Loucy (cell line): Measurements from ENCODE around the gene ANOS1.

Source experiments
- H2AFZ ChIP-seq: fragments of 200-600 bp; sonication (generic); 2 replicates; pipeline ENCODE4 v1.6.0; 2016; ENCODE audit warnings: antibody characterized with exemption, mild to moderate bottlenecking, low read length, moderate library complexity
- H3F3A ChIP-seq: fragments of 200-600 bp; 2 replicates; pipeline ENCODE4 v1.6.0; 2016; ENCODE audit warnings: antibody characterized with exemption, low read depth, mild to moderate bottlenecking
- H3K27me3 ChIP-seq: fragments of 200-600 bp; sonication (generic); 2 replicates; pipeline ENCODE4 v1.6.1; 2014; ENCODE audit warnings: low read length, mild to moderate bottlenecking; ENCODE audit not compliant: insufficient read depth, poor library complexity, severe bottlenecking
- H3K36me3 ChIP-seq: fragments of 200-600 bp; sonication (generic); 2 replicates; pipeline ENCODE4 v1.6.1; 2016; ENCODE audit warnings: low read length; ENCODE audit not compliant: insufficient read depth
- H3K4me1 ChIP-seq: fragments of 200-600 bp; sonication (generic); 2 replicates; pipeline ENCODE4 v1.5.1; 2014; ENCODE audit warnings: low read length, mild to moderate bottlenecking; ENCODE audit not compliant: insufficient read depth, poor library complexity, severe bottlenecking
- H3K4me2 ChIP-seq: fragments of 200-600 bp; sonication (generic); 2 replicates; pipeline ENCODE4 v1.6.0; 2014; ENCODE audit warnings: antibody characterized with exemption, low read length, low read depth, mild to moderate bottlenecking; ENCODE audit not compliant: poor library complexity, severe bottlenecking
- H3K4me3 ChIP-seq: fragments of 200-600 bp; sonication (generic); 2 replicates; pipeline ENCODE4 v1.5.1; 2014; ENCODE audit warnings: low read length, mild to moderate bottlenecking, mixed read lengths; ENCODE audit not compliant: poor library complexity, severe bottlenecking
- H3K79me2 ChIP-seq: fragments of 200-600 bp; sonication (generic); 2 replicates; pipeline ENCODE4 v1.6.1; 2014; ENCODE audit warnings: low read length; ENCODE audit not compliant: insufficient read depth
- H3K9ac ChIP-seq: fragments of 200-600 bp; sonication (generic); 2 replicates; pipeline ENCODE4 v1.6.0; 2014; ENCODE audit warnings: mild to moderate bottlenecking, low read depth, low read length, moderate library complexity; ENCODE audit not compliant: poor library complexity, severe bottlenecking
- H3K9me2 ChIP-seq: fragments of 200-600 bp; sonication (generic); replicated peaks from 2 replicates; pipeline ENCODE4 v1.6.1; 2016; ENCODE audit warnings: low read depth, low read length, mixed read lengths
- H3K9me3 ChIP-seq: fragments of 200-600 bp; sonication (generic); 2 replicates; pipeline ENCODE4 v1.6.1; 2014; ENCODE audit warnings: mild to moderate bottlenecking, antibody characterized with exemption, low read length, low read depth; ENCODE audit not compliant: insufficient read depth
- H4K20me1 ChIP-seq: fragments of 200-600 bp; sonication (generic); 2 replicates; pipeline ENCODE4 v1.6.0; 2014; ENCODE audit warnings: antibody characterized with exemption, low read length, mild to moderate bottlenecking; ENCODE audit not compliant: insufficient read depth, poor library complexity, severe bottlenecking
- CTCF ChIP-seq: fragments of 200-600 bp; sonication (generic); conservative IDR thresholded peaks from 2 replicates; pipeline ENCODE4 v1.5.1; 2014; ENCODE audit warnings: mild to moderate bottlenecking, antibody characterized with exemption, low read length
- EZH2phosphoT487 ChIP-seq: fragments of 200-600 bp; IDR thresholded peaks from 2 replicates; pipeline ENCODE4 v1.6.1; 2018; ENCODE audit warnings: antibody characterized with exemption, mild to moderate bottlenecking, moderate library complexity, borderline replicate concordance

The ANOS1 gene

GRCh38 chrX:8724300-8724699 is 7.6 kb downstream of the ANOS1 start:
- no peak overlapping the region for H3K4me3 ChIP-seq
- H3K9ac ChIP-seq = no peak overlapping the region
- TF ChIP-seq EZH2phosphoT487 (no peak), CTCF (no peak)
- no peaks in the 10 kb centered on the region for H3K9me3 ChIP-seq
- no peak overlapping the region for H3K4me2 ChIP-seq
- H3K9me2 ChIP-seq = no peaks in the 10 kb centered on the region
- H4K20me1 ChIP-seq = no peaks in the 10 kb centered on the region
- no peaks in the 10 kb centered on the region for H3K4me1 ChIP-seq
- no peaks in the 10 kb centered on the region for H3K36me3 ChIP-seq
- no peak overlapping the region for H2AFZ ChIP-seq
- H3K27me3 ChIP-seq = no peaks in the 10 kb centered on the region
- H3K79me2 ChIP-seq = no peaks in the 10 kb centered on the region
- H3F3A ChIP-seq = no peaks in the 10 kb centered on the region

- TF ChIP-seq EZH2phosphoT487 = no peak
- no peak for TF ChIP-seq CTCF
- no peak overlapping the region for H3K4me2 ChIP-seq
- no peaks in the 10 kb centered on the region for H3K79me2 ChIP-seq
- H3K9ac ChIP-seq = no peak overlapping the region
- H3K4me1 ChIP-seq = no peaks in the 10 kb centered on the region
- no peak overlapping the region for H3K4me3 ChIP-seq
- no peaks in the 10 kb centered on the region for H4K20me1 ChIP-seq
- no peaks in the 10 kb centered on the region for H3F3A ChIP-seq
- no peaks in the 10 kb centered on the region for H3K36me3 ChIP-seq
- H3K27me3 ChIP-seq = no peaks in the 10 kb centered on the region
- no peaks in the 10 kb centered on the region for H3K9me3 ChIP-seq
- H3K9me2 ChIP-seq = no peaks in the 10 kb centered on the region
- H2AFZ ChIP-seq = no peak overlapping the region
Observed at GRCh38 chrX:8721536-8721935, 10.4 kb downstream of the ANOS1 start.

GRCh38 chrX:8720136-8720535 is 11.8 kb downstream of the ANOS1 start:
- Histone ChIP-seq H3K36me3 (no peaks in the 10 kb centered on the region), H3K4me1 (no peaks in the 10 kb centered on the region), H3K4me3 (no peak overlapping the region), H3K79me2 (no peaks in the 10 kb centered on the region), H3K27me3 (no peaks in the 10 kb centered on the region), H3F3A (no peaks in the 10 kb centered on the region), H3K9me3 (no peaks in the 10 kb centered on the region), H3K9ac (no peak overlapping the region), H3K9me2 (no peaks in the 10 kb centered on the region), H4K20me1 (no peaks in the 10 kb centered on the region), H2AFZ (no peak overlapping the region), H3K4me2 (no peak overlapping the region)
- TF ChIP-seq CTCF (no peak), EZH2phosphoT487 (no peak)
